Measurements from ENCODE around the gene MED13L.

DNA sequence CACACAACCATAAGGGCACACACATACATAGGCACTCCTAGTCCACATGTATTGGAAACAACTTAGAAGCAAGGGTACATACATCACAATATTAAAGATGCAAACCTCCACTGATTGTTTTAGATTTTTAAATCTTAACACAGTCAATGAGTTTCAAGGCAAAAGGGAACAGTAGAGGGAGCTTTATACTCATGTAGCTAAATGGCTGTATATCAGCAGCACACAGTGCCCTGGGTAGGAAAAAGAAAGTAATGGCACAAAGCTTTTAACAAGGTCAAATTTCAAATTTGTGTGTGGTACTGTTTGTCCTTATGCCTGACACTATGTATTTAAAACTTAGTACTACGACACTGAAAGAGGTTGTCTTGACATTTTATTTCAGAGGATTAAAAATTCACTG is 262.0 kb downstream of the MED13L start:
- TF ChIP-seq, protein P1, sequence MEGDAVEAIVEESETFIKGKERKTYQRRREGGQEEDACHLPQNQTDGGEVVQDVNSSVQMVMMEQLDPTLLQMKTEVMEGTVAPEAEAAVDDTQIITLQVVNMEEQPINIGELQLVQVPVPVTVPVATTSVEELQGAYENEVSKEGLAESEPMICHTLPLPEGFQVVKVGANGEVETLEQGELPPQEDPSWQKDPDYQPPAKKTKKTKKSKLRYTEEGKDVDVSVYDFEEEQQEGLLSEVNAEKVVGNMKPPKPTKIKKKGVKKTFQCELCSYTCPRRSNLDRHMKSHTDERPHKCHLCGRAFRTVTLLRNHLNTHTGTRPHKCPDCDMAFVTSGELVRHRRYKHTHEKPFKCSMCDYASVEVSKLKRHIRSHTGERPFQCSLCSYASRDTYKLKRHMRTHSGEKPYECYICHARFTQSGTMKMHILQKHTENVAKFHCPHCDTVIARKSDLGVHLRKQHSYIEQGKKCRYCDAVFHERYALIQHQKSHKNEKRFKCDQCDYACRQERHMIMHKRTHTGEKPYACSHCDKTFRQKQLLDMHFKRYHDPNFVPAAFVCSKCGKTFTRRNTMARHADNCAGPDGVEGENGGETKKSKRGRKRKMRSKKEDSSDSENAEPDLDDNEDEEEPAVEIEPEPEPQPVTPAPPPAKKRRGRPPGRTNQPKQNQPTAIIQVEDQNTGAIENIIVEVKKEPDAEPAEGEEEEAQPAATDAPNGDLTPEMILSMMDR (conservative IDR thresholded peaks at IDR 0.05; ENCODE audit: low read depth, low read length) = peak; percentile 65
- no peak for TF ChIP-seq EZH2 (IDR thresholded peaks at IDR 0.05; ENCODE audit: borderline replicate concordance, low read depth, low read length, poor library complexity, severe bottlenecking)

All from A673 (cell line).